Stomach (tissue), 9 donors: ENCODE results near the gene USP48. TPM values are rescaled to one million over a fixed set of nuclear protein-coding genes. Genes with fewer than 3 reads are reported as not detected.

Experiments
- DNase-seq, 2 donors: peaks; one replicate each; pipeline versions ENCODE4 v3.0.0 to v3.0.0-alpha.2; 2013 to 2019
- H3K27ac ChIP-seq, 5 donors: fragments of 200-600 bp in 4 of 5; sonication (generic) in 4 of 5; one replicate each; pipeline ENCODE4 v1.5.1; 2013 to 2019; ENCODE audit warnings: mild to moderate bottlenecking in 1 of 5, moderate library complexity in 1 of 5
- H3K27me3 ChIP-seq, 3 donors: fragments of 200-600 bp; sonication (generic); one replicate each; pipeline ENCODE4 v1.5.1; 2017 to 2019; ENCODE audit warnings: mixed run types in 1 of 3
- H3K36me3 ChIP-seq, 4 donors: fragments of 200-600 bp; sonication (generic); 1 replicate in 3 of 4; 2 replicates in 1 of 4; pipeline ENCODE4 v1.5.1; 2016 to 2019
- H3K4me1 ChIP-seq, 4 donors: fragments of 200-600 bp; sonication (generic); one replicate each; pipeline ENCODE4 v1.5.1; 2016 to 2019
- H3K4me3 ChIP-seq, 4 donors: fragments of 200-600 bp; sonication (generic) in 3 of 4; one replicate each; pipeline ENCODE4 v1.5.1; 2016 to 2019; ENCODE audit warnings: mild to moderate bottlenecking in 1 of 4
- H3K9me3 ChIP-seq, 4 donors: fragments of 200-600 bp; sonication (generic); one replicate each; pipeline ENCODE4 v1.5.1; 2016 to 2019
- EP300 ChIP-seq: sonication (generic); formaldehyde crosslinking; IDR thresholded peaks from one replicate; pipeline ENCODE4 v1.6.1; 2017; ENCODE audit warnings: antibody characterized with exemption
- POLR2A ChIP-seq, 4 donors: fragments of 450-650 bp; IDR thresholded peaks; one replicate each; pipeline ENCODE4 v1.6.1; 2016; ENCODE audit warnings: antibody characterized with exemption in 4 of 4, control low read depth in 2 of 4, mild to moderate bottlenecking in 1 of 4, moderate library complexity in 1 of 4
- POLR2AphosphoS5 ChIP-seq, 3 donors: sonication (generic); formaldehyde crosslinking; IDR thresholded peaks; one replicate each; pipeline ENCODE4 v1.6.1; 2016; ENCODE audit warnings: antibody characterized with exemption in 3 of 3
- WGBS, 5 donors: extraction: QIAGEN DNeasy Blood & Tissue Kit in 3 of 5; methylation state at CpG; one replicate each; pipeline versions ENCODE4 v1.1.5 to v1.1.7; 2013 to 2018; 5-methylcytosine and 5-hydroxymethylcytosine counted together
- intact Hi-C: fragments of 100-400 bp; cut with DNase I; formaldehyde crosslinking; loops from one replicate; pipeline ENCODE4 v1.15.1; 2023; ENCODE audit warnings: low total_unique reads
- polyA plus RNA-seq, 3 donors: library from polyadenylated mRNA; stranded (reverse); fragments of 200-250 nt; gene quantifications; one replicate each; pipeline ENCODE4 v1.2.3, GENCODE V29; 2013
- total RNA-seq, 5 donors: library from RNA; depleted of rRNA; stranded (reverse); fragments of >200 nt; gene quantifications; one replicate each; pipeline versions ENCODE4 v1.1.0 to v1.2.3, GENCODE V29; 2014 to 2016
- TF ChIP-seq, protein P1 (sequence below), 7 experiments: fragments of 450-650 bp in 4 of 7; fragments of 200-600 bp in 3 of 7; sonication (generic) in 3 of 7; IDR thresholded peaks; one replicate each; pipeline ENCODE4 v1.5.1; 2016 to 2019; ENCODE audit warnings: antibody characterized with exemption in 7 of 7, control low read depth in 2 of 7, mild to moderate bottlenecking in 1 of 7
- donor health status: healthy with polysubstance abuse.
- donor health status: Bipolar disorder and iron deficiency.
- donor health status: healthy.

USP48 gene
- total and polyA plus RNA-seq, 8 donors = 12.7 to 144 (median 78.7) TPM

DNA sequence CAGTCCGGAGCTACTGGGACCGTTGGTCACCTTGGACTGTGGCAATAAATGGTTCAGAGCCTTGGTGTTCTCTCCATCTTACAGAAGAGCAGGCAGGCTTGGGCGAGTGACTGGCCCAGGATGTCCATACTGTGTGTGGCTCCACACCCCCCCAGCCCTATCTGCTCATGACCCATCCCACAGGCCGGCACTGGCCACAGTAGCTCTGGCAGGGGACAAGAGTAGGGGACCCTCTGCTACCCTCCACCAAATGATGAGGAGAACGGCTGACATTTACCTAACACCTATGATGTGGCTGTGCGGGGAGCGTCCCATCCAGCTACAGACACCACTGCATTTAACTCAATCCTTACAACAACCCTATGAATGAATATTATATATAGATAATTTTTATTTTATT is 42.4 kb upstream of the USP48 start:
- Histone ChIP-seq H3K4me1 (no peaks in the 10 kb centered on the region), H3K27ac (no peak overlapping the region), H3K36me3 (peaks cover 95 to 100% (median 99%) of the 10 kb centered on the region in 4 donors), H3K4me3 (no peak overlapping the region), H3K27me3 (no peaks in the 10 kb centered on the region), H3K9me3 (no peaks in the 10 kb centered on the region)
- 80 to 93% (median 90%) methylated on average over 7 of the region's 7 CpGs for WGBS, 5 donors
- DNase-seq = no peak
- TF ChIP-seq POLR2A (IDR thresholded peaks at IDR 0.05) (no peak), EP300 (no peak), POLR2AphosphoS5 (IDR thresholded peaks at IDR 0.05) (no peak)
- TF ChIP-seq, protein P1, sequence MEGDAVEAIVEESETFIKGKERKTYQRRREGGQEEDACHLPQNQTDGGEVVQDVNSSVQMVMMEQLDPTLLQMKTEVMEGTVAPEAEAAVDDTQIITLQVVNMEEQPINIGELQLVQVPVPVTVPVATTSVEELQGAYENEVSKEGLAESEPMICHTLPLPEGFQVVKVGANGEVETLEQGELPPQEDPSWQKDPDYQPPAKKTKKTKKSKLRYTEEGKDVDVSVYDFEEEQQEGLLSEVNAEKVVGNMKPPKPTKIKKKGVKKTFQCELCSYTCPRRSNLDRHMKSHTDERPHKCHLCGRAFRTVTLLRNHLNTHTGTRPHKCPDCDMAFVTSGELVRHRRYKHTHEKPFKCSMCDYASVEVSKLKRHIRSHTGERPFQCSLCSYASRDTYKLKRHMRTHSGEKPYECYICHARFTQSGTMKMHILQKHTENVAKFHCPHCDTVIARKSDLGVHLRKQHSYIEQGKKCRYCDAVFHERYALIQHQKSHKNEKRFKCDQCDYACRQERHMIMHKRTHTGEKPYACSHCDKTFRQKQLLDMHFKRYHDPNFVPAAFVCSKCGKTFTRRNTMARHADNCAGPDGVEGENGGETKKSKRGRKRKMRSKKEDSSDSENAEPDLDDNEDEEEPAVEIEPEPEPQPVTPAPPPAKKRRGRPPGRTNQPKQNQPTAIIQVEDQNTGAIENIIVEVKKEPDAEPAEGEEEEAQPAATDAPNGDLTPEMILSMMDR (IDR thresholded peaks at IDR 0.05) = no peak
- intact Hi-C loops = no loop called here

GRCh38 chr1:21824926-21825325 is 42.0 kb upstream of the USP48 start:
- intact Hi-C loops = no loop called here
- TF ChIP-seq POLR2A (IDR thresholded peaks at IDR 0.05) = no peak
- TF ChIP-seq POLR2AphosphoS5 (IDR thresholded peaks at IDR 0.05) = no peak
- no peak for TF ChIP-seq EP300
- TF ChIP-seq, protein P1 (IDR thresholded peaks at IDR 0.05) = no peak
- no peak for DNase-seq
- no peaks in the 10 kb centered on the region for H3K4me1 ChIP-seq
- H3K4me3 ChIP-seq = no peak overlapping the region
- H3K27ac ChIP-seq = no peak overlapping the region
- H3K36me3 ChIP-seq = peaks cover 90 to 96% (median 95%) of the 10 kb centered on the region in 4 donors
- H3K9me3 ChIP-seq = no peaks in the 10 kb centered on the region
- WGBS, 5 donors = 73 to 96% (median 93%) methylated on average over 2 of the region's 2 CpGs
- H3K27me3 ChIP-seq = no peaks in the 10 kb centered on the region

- no peaks in the 10 kb centered on the region for H3K9me3 ChIP-seq
- intact Hi-C loops = no loop called here
- peak in 1 of 2 donors; percentile 4 for DNase-seq
- TF ChIP-seq EP300 (no peak), POLR2AphosphoS5 (IDR thresholded peaks at IDR 0.05) (no peak), POLR2A (IDR thresholded peaks at IDR 0.05) (no peak)
- TF ChIP-seq, protein P1 (IDR thresholded peaks at IDR 0.05) = no peak
- H3K36me3 ChIP-seq = peaks cover 82 to 88% (median 87%) of the 10 kb centered on the region in 4 donors
- H3K27me3 ChIP-seq = no peaks in the 10 kb centered on the region
- H3K4me1 ChIP-seq = peaks cover 0 to 1% (median under 1%) of the 10 kb centered on the region in 4 donors
- H3K27ac ChIP-seq = peak overlapping the region in 1 of 5 donors; percentile 13
- no peak overlapping the region for H3K4me3 ChIP-seq
- 86 to 89% (median 87%) methylated on average over 15 to 22 of the region's 22 CpGs for WGBS, 5 donors
Measured at GRCh38 chr1:21823980-21824702, 41.2 kb upstream of the USP48 start.

DNA sequence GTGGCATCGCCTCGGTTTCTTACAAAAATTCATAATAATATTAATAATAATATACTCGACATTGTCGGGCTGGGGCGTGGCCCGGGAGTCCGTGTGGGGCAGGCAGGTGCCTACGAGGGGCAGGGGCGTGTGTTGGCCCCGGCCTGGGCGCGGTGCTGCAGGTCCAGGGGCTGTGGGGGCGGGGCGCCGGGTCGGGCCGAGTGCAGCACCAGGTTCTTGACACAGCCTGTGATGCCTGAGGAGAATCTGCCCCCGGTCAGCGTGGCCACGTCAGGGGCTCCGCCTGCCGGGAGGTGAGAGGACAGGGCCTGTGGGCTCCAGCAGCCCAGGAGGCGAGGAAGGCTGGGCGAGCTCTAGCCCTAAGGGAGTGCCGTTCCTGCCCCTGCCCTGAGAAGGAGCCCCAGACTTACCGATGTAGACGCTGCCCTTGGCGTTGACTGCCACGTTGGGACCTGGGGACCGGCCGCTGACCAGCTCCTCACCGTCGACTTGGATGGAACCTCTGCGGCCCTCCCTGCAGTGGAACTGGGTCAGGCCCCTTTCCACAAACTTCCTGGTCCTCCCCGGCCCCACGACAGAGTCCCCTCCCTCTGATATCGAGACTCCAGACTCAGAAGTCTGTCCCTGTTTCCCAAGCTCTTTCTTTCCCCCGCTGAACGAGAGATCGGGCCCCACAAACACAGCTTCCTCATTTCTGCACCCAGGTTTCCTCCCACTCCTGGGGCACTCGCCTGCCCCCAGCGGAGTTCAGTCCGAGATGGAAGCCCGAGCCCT is 40.4 kb upstream of the USP48 start:
- Histone ChIP-seq H3K27ac (peak overlapping the region in 1 of 5 donors; percentile 13), H3K4me3 (no peak overlapping the region), H3K36me3 (peaks cover 75 to 81% (median 80%) of the 10 kb centered on the region in 4 donors), H3K9me3 (no peaks in the 10 kb centered on the region), H3K4me1 (peaks cover 0 to 9% (median 5%) of the 10 kb centered on the region in 4 donors), H3K27me3 (no peaks in the 10 kb centered on the region)
- TF ChIP-seq EP300 = no peak
- TF ChIP-seq, protein P1 (IDR thresholded peaks at IDR 0.05) = no peak
- no peak for TF ChIP-seq POLR2A (IDR thresholded peaks at IDR 0.05)
- no peak for TF ChIP-seq POLR2AphosphoS5 (IDR thresholded peaks at IDR 0.05)
- 79 to 83% (median 81%) methylated on average over 29 to 44 of the region's 44 CpGs for WGBS, 5 donors
- intact Hi-C loops = no loop called here
- DNase-seq = peak in 1 of 2 donors; percentile 5
